GF-D8 (cell line): ENCODE results near the gene INTS6.

Source experiments
- DNase-seq: peaks from one replicate; lab custom pipeline; 2025; lab: John Stamatoyannopoulos, UW

Gene INTS6, protein sequence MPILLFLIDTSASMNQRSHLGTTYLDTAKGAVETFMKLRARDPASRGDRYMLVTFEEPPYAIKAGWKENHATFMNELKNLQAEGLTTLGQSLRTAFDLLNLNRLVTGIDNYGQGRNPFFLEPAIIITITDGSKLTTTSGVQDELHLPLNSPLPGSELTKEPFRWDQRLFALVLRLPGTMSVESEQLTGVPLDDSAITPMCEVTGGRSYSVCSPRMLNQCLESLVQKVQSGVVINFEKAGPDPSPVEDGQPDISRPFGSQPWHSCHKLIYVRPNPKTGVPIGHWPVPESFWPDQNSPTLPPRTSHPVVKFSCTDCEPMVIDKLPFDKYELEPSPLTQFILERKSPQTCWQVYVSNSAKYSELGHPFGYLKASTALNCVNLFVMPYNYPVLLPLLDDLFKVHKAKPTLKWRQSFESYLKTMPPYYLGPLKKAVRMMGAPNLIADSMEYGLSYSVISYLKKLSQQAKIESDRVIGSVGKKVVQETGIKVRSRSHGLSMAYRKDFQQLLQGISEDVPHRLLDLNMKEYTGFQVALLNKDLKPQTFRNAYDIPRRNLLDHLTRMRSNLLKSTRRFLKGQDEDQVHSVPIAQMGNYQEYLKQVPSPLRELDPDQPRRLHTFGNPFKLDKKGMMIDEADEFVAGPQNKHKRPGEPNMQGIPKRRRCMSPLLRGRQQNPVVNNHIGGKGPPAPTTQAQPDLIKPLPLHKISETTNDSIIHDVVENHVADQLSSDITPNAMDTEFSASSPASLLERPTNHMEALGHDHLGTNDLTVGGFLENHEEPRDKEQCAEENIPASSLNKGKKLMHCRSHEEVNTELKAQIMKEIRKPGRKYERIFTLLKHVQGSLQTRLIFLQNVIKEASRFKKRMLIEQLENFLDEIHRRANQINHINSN

DNA sequence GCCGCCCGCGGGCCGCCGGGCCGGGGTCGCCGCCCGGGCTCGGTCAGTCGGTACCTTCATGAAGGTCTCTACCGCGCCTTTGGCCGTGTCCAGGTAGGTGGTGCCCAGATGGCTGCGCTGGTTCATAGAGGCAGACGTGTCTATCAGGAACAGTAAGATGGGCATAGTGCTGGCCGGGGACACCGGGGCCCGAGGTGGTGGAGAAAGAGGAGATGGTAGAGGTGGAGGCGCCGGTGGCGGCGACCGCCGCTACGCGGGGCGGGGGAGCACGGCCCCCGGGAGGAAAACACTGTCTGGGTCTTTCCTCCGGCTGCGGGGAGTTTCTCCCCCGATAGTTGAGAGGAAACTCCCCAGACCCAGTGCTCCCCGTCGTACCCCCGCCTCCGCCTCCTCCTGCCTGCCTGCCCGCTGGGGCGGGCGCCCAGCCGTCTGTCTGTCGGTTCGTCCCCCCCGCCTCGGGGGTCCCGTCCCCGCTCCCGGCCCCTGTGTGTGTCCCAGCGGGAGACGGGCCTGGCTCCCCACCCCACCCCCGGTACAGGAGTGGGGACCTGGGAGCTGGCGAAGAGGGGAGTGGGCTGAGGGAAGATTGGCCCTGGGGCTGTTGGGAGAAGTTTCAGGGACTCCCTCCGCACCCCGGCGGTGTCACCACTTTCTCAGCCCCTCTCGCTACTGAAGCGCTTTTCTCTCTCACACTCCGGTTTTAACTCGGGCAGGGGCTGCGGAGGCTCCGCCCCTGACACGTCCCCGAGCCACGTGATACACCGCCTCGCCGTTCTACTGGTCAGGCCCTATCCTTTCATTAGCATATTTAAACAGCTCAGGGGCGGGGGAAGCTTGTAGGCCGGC lies at the start of gene INTS6:
TSS of gene INTS6 (minus strand) at position 676 of the 846 bp plus-strand sequence. CDS start at position 165, 511 bp downstream.
- peak; percentile 99 for DNase-seq

DNA sequence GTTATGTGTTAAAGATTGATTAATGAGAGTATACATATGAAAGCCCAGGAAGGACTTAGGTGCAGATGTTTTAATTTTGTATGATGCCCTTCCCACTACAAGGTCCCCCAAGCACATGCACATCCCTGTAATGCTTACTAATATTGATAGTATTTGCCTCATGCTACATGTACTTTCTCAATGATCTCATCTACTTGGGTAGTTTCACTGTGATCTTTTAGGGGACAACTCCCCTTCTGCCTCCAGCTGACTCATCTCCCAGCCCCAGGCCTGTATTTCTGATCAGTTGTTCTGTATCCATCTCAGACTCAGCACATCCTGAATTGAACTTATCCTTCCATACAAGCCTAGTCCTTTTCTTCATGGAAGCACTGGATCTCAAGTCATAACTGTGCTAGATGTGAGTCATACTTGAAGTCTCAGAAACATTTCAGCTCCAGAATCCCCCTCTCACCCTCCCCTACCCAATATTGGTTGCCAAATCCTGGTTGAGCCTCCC lies 49.4 kb upstream of the INTS6 start:
- no peak for DNase-seq

DNA sequence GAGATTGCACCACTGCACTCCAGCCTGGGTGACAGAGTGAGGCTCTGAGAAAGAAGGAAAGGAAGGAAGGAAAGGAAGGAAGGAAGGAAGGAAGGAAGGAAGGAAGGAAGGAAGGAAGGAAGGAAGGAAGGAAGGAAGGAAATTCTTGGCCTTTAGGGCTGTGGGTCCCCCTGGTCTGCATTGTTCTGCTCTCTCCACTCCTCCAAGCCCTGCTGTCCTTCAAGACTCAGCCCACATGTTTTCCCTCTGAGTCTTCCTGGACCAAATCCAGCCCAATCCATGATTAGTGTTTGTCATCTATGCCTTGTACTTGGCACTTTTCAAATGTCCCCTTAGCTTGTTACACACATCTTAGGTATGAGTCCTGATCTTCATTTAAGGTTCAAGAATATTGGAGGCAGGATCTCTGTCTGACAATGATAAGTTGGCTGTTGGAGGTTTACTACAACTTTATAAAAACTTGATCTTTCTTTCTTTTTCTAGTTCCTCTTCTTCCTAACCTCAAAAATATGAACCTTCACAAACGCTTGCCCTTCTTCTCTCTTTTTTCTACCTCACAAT lies 48.8 kb upstream of the INTS6 start:
- DNase-seq: no peak

DNA sequence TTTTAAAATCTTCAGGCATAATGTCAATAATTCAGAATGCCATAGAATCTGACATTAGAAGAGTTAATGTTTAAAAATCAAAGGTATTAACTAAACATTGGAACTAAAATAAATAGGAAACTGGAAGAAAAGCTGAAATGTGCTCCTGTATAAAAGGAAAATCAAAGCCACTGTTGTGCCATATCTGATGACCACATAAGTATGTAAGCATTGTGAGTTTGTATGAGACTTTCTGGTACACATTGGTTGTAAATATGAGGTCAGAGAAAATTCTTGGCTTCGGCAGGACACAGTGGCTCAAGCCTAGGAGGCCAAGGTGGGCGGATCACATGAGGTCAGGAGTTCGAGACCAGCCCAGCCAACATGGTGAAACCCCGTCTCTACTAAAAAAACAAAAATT lies 48.3 kb upstream of the INTS6 start:
- DNase-seq: no peak

DNA sequence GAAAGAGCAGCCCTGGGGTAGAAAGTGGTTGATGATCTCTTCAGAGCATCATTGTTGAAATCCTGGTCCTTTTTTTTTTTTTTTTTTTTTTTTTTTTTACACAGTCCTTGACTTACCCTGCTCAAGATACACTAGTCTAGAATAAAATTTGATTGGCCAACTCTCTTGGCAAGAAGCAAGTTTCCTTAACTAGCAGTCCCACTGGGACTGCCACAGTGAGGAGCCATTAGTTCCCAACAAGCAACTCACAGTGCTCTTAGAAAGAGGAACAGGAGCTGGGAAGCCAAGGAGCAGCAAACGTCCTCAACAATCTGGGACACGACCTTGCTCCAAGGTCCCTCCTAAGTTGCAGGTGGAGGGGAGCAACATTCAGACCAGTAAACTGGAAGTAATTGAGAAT lies 47.9 kb upstream of the INTS6 start:
- DNase-seq: no peak

DNA sequence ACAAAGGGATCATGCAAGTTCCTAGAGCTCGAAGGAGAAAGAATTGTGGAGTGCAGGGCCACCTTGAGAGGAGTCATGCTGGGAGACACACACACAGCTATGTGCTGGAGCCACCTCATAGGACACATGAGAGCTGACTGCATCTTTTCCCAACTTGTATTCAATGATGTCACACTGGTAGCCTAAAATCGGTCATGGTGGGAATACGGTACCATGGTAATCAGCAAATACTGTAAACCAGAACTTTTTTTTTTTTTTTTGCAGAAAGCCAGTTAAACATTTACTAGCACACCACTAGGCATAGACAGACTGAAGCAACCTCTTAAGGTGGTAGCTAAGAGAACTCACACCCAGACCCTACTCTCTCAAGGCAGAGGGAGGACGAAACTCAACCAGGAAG lies 47.0 kb upstream of the INTS6 start:
- DNase-seq: no peak

DNA sequence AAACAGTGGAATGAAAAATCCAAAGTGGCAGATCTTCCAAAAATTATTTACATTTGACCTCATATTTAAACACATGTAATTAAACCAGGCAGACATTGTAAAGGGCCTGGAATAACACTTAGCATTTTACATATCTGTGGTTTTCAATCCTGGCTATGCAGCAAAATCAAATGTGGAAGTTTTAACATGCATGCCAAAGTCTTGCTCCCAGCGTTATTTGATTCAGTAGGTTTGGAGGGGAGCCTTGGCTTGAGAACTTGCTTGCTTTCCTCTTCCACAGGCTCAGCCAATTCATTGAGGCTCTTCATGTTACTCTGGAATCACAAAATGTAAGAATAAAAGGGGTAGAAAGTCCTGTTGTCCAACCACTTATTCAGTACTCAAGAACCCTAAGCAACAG lies 42.5 kb upstream of the INTS6 start:
- no peak for DNase-seq

DNA sequence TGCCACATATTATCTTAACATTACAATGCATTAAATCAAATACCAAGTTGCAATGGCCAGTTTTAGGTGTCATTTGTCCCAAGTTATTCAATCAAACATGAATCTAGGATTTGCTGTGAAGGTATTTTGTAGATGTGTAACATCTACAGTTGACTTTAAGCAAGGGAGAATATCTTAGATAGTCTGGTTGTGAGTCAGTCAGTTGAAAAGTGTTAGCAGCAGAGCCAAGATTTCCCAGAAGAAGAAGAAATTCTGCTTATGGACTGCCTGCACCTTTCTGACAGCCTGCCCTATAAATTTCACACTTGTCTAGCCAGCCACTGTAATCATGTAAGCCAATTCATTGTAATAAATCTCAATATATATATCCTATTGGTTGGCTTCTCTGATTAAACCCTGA lies 41.3 kb upstream of the INTS6 start:
- DNase-seq: no peak

DNA sequence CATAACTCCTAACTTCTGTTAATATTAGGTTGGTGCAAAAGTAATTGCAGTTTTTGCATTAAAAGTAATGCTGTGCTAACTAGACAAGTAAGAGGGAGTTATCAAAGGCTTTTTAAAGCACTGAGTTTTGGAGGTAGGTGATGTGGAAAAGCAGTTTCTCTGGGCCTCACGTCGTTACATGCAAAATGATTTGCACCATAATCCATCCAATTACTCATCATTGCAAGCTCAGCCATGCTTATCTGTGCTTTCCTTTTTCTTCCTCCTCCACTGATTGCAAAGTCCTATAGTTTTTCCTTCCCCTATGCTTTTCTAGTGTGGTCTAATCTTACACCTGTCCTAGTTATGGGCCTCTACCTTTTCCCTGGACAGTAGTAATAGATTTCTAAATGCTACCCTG lies 35.4 kb upstream of the INTS6 start:
- no peak for DNase-seq

DNA sequence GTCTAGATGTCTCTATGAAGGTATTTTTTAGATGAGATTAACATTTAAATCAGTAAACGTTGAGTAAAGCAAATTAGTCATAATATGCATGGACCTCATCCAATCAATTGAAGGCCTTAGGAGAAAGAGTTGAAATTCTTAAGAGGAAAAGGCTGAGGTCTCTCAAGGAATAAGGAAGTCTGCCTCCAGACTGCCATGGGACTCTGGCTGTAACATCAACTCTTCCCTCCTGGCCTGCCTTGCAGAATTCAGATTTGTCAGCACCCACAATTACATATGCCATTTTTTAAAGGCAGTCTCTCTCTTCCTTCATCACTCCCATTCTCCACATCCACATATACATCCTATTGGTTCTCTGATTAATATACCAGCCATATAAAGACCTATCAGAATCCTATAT lies 28.8 kb upstream of the INTS6 start:
- no peak for DNase-seq

DNA sequence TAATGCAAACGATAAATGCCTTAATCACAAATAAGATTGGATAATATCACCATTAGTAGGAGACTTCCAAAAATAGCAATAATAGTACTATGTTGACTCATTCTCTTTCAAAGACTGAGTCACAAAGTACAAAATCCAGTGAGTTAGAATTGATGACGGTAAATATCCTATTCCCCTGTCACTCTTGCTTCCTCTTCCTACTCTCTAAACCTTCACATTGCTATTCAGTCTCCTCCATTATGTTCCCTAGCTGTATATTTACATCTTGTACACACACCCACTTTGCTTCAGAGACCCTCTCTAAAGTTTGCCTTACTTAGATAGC lies 26.3 kb upstream of the INTS6 start:
- no peak for DNase-seq

DNA sequence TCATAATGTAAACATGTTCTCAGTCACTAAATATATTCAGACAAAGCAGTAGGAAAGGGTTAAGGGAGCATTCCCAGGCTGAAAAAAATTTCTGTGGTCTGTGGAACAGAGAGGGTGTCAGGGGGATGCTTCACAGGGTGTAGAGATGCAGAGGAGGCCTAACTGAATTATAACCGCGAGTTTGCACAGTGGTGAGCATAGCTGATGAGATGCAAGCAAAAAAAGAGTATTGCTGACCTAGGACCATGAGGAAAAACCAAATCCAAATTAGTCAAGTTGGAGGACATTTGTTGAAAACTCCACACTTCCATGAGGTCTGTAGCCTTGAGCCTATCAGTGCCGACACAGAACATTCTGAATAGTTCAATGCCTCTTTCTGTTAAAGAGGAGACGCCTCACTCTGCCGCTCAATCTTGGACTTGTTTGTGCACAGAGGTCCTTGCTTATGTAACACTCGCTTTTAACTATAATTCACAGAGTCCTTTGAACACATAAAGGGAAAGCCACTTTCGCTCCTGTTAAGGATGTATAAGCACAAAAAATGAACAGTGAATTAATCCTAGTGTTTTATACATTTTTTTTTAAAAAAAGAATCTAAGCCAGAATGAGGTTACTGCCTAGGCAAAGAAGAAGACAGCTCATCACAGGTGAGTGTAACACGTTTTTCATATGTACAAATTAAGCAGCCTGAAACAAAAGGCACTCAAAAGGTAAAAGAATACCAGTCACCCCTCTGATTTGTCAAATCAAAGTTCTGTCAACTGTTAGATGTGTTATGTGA lies 25.8 kb upstream of the INTS6 start:
- no peak for DNase-seq

DNA sequence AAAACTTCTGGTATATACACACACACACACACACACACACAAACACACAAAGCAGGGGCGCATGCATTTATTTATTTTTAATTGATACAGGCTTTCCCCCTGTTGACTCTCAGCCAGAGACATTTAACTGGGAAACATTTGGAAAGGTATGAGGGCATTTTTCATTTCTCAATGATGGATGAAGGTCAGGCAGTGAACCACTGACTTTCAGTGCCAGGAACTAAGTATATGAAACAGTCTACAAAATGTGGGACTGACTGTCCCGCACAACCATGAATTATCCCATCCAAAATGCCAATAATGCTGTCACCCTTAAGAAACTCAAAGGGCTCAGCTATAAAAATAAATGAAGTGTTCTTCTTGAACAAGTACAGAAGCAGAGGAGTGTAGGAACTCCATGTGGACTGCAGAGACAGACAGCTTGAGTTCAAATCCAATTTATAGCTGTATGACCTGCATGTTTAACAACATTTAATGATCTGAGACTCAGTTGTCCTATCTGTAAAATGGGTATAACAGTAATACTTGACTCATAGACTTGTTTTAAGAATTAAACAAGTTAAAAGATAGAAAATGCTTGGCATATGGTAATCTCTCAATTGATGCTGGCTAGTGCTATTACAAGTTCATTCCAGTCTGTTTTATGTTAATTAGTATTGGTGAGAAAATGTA lies 25.0 kb upstream of the INTS6 start:
- no peak for DNase-seq

DNA sequence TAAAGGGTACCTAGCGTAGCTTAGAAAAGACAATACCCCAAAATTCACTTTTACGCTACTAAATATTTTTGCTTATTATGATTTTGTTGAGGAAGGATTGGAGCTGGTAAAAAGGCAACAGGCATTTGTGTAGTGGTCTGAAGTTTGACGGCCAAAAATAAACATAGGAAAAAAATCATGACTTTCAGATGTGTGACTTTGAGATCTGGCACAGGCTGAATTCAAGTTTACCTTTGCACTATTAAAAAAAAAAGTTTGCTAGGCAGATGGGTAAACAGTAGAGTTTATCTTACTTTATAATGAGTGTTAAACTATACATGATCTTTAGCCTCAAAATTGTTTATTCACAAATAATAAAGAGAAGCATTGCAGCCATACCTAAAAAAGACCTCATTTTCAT lies 24.3 kb upstream of the INTS6 start:
- no peak for DNase-seq

DNA sequence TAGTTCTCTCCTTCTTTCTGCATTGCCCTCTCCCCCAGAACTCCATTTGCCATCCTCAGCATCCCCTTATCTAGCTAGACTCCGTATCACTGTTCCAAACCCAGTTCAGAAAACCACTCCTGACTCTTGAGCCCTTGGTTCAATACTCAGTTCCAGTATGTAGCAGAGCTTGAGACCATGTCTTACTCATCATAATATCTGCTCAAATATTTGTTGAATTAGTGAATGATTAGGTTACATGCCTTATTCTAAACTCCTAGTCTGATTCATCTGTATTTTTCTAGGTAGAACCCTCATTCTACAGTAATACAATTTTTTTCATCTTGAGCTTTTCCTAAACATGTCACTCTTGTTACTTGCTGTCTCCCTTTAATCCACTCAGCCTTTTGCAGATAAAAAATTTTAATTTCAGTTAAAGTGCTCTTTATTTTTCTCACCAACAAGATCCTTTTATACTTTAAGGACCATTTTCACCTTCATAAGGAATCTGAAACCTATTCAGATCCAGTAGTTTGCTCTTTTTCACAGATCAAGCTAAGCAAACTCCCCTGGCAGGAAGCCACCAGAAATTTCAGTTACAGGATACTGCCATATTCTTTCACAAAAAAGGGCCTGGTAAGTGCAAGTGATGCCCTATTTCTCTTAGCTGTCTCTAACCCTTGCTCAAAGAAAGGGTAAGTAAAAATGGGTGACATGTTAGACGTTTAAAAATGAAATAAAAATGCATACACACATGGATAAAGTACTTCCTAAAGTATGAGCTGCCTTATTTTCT lies 23.1 kb upstream of the INTS6 start:
- DNase-seq: no peak

DNA sequence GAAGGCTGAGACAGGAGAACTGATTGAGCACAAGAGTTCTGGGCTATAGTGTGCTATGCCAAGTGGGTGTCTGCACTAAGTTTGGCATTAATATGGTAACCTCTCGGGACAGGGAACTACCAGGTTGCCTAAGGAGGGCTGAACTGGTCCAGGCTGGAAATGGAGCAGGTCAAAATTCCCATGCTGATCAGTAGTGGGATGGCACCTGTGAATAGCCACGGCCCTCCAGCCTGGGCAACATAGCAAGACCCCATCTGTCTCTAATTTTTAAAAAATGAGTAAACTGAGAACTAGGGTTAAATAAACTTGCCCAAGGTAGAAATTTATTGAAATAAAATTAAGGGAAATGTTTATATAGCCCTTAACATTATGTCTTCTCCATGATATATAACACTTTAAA lies 17.0 kb upstream of the INTS6 start:
- no peak for DNase-seq

DNA sequence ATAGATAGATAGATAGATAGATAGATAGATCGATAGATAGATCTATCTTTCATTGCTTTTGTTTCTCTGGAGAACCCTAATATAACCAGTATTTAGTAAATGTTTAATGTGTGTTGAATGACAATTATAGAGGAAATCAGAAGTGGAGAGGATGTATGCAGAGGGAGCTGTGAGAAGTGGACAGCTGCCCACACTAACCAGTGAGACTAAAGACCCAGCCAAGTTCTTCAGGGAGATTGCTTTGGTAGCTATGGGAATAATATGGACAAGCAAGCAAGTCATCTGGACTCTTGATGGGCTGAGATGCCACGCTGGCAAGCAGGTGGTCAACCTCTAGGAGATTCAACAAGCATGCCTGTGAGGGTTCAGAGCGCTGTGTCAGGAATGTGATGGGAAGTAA lies 14.9 kb upstream of the INTS6 start:
- DNase-seq: no peak

DNA sequence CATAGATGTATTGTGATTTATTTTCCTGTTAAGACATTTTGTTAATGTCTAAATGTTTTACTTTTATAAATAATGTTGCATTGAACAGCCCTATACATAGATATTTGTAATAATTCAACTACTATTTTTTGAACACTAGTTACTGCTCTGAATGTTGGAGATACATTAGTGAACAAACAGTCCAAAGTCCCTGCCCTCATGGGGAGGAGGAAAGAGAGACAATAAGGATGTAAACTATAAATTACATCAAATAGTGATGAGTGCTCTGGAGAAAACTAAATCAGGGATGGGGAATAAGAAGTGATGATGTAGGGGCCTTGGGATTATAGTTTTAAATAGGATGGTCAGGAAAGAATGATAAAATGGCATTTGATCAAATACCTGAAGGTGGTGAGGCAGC lies 12.3 kb upstream of the INTS6 start:
- DNase-seq: no peak

DNA sequence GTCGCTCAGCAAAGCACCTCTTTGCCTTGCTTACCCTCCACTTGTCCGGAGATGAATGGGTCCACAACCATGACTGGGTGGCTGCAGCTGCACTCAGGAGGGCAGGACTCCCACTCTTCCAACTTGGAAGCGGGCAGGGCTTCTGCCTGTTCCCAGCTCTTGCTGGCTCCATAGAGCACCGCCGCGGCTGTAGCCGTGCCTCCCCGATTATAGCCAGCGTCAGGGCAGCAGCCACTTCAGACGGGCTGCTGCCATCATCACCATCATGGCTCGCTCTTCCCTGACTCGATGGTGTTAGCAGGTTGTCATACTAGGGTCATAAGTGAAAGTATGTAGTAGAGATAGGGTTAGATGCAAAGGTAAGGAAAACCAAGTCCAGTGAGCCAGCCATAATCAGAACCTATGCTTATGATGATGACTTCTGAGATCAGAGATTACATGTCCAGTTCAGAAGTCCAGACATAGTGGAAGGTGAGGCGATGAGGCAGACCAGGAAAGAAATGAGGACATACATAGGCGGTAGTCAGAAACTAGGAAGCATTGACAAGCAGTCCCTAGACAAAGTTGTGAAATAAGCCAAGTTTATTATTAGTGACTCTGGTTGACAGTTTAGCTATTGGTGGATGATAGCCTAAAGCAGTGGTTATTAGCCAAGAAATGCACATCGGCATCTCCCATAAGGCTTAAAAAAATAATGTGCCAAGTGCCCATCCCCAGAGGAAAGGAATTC lies 4.4 kb upstream of the INTS6 start:
- DNase-seq: no peak
